Ascending aorta (tissue), 2 donors: ENCODE measurements around the gene GOSR2. TPM values are rescaled to one million over a fixed set of nuclear protein-coding genes. Genes with fewer than 3 reads are reported as not detected.
A peak's percentile ranks its signal among the peaks of the same experiment; 100 is the strongest.

Experiments
- DNase-seq, 2 donors: peaks; one replicate each; pipeline ENCODE4 v3.0.0-alpha.2; 2019; ENCODE audit warnings: low spot score in 2 of 2
- H3K27ac ChIP-seq, 2 donors: fragments of 200-600 bp; sonication (generic); one replicate each; pipeline ENCODE4 v1.5.1; 2016 to 2017; ENCODE audit warnings: mild to moderate bottlenecking in 1 of 2
- H3K27me3 ChIP-seq: fragments of 200-600 bp; sonication (generic); one replicate; pipeline ENCODE4 v1.5.1; 2017
- H3K36me3 ChIP-seq, 2 donors: fragments of 200-600 bp; sonication (generic); one replicate each; pipeline ENCODE4 v1.5.1; 2016
- H3K4me1 ChIP-seq, 2 donors: fragments of 200-600 bp; sonication (generic); one replicate each; pipeline ENCODE4 v1.5.1; 2016 to 2017; ENCODE audit warnings: mild to moderate bottlenecking in 1 of 2
- H3K4me3 ChIP-seq, 2 donors: fragments of 200-600 bp; sonication (generic); one replicate each; pipeline ENCODE4 v1.5.1; 2016 to 2017; ENCODE audit warnings: mild to moderate bottlenecking in 1 of 2
- H3K9me3 ChIP-seq, 2 donors: fragments of 200-600 bp; sonication (generic); one replicate each; pipeline ENCODE4 v1.5.1; 2016
- CTCF ChIP-seq, 3 experiments: fragments of 200-600 bp in 2 of 3; fragments of 450-650 bp in 1 of 3; sonication (generic) in 2 of 3; IDR thresholded peaks; one replicate each; pipeline ENCODE4 v1.5.1; 2016 to 2019; ENCODE audit warnings: antibody characterized with exemption in 3 of 3, mild to moderate bottlenecking in 1 of 3, moderate library complexity in 1 of 3
- intact Hi-C: fragments of 100-400 bp; cut with DNase I; formaldehyde crosslinking; loops from one replicate; pipeline ENCODE4 v1.15.1; 2023
- total RNA-seq: library from RNA; depleted of rRNA; stranded (reverse); fragments of >200 nt; gene quantifications from one replicate; pipeline ENCODE4 v1.1.0, GENCODE V29; 2016

Gene GOSR2
- 36.4 TPM for total RNA-seq

GRCh38 chr17:46922804-46923635 is at the start of gene GOSR2:
Gene GOSR2, plus strand, starts transcription at chr17:46923160. Its CDS starts 33 bp downstream, at chr17:46923193.
- Histone ChIP-seq H3K27ac (peak within 1 kb of the TSS; percentile 81 to 97), H3K27me3 (no peaks in the 10 kb centered on the region), H3K4me3 (peak within 1 kb of the TSS; percentile 71 to 85), H3K9me3 (no peaks in the 10 kb centered on the region), H3K36me3 (no peaks in the 10 kb centered on the region), H3K4me1 (peaks cover 0 to 12% of the 10 kb centered on the region in 2 donors)
- intact Hi-C loops: no loop called here
- peak; percentile 38 to 90 for DNase-seq
- no peak for TF ChIP-seq CTCF (IDR thresholded peaks at IDR 0.05)

- DNase-seq: no peak
- H3K9me3 ChIP-seq: no peaks in the 10 kb centered on the region
- intact Hi-C loops: no loop called here
- H3K4me1 ChIP-seq: no peaks in the 10 kb centered on the region
- H3K27me3 ChIP-seq: no peaks in the 10 kb centered on the region
- no peaks in the 10 kb centered on the region for H3K36me3 ChIP-seq
- no peak for TF ChIP-seq CTCF (IDR thresholded peaks at IDR 0.05)
- no peak overlapping the region for H3K27ac ChIP-seq
- H3K4me3 ChIP-seq: no peak overlapping the region
Observed at GRCh38 chr17:46873941-46874645, 48.9 kb upstream of the GOSR2 start.

DNA sequence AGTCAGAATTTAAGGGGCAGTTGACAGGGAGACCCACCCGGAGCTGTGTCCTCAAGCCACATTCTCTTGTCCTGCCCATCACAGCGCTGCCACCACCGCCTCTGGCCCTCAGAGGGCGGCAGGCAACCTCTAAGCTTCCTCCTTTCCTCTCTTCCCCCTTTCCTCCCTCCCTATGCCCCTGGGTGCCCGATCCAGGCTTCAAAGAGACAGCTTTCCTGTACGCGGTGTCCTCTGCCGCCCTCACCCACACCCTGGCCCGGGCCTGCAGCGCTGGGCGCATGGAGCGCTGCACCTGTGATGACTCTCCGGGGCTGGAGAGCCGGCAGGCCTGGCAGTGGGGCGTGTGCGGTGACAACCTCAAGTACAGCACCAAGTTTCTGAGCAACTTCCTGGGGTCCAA is 48.1 kb upstream of the GOSR2 start:
- Histone ChIP-seq H3K9me3 (no peaks in the 10 kb centered on the region), H3K27me3 (no peaks in the 10 kb centered on the region), H3K36me3 (no peaks in the 10 kb centered on the region), H3K27ac (no peak overlapping the region), H3K4me1 (no peaks in the 10 kb centered on the region), H3K4me3 (no peak overlapping the region)
- intact Hi-C loops: no loop called here
- DNase-seq: no peak
- no peak for TF ChIP-seq CTCF (IDR thresholded peaks at IDR 0.05)

DNA sequence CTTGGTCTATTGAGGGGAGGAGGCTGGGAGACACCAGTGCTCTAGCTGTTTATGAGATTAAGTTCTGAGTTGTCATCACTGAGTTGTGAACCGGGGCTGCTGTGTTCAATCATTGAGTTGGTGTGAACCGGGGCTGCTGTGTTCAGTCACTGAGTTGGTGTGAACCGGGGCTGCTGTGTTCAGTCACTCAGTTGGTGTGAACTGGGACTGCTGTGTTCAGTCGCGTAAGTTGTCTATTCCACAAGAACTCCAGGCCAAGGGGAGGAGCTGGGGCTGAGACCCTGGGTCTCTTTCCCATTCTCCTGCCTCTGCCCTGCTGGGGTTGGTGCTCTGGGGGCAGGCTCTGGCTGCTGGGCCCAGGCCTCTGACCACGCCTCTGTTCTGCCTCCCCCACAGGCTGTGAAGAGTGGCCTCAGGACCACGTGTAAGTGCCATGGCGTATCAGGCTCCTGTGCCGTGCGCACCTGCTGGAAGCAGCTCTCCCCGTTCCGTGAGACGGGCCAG is 47.1 kb upstream of the GOSR2 start:
- Histone ChIP-seq H3K27me3 (no peaks in the 10 kb centered on the region), H3K9me3 (no peaks in the 10 kb centered on the region), H3K4me1 (no peaks in the 10 kb centered on the region), H3K27ac (no peak overlapping the region), H3K4me3 (no peak overlapping the region), H3K36me3 (no peaks in the 10 kb centered on the region)
- no peak for TF ChIP-seq CTCF (IDR thresholded peaks at IDR 0.05)
- no peak for DNase-seq
- intact Hi-C loops: no loop called here

GRCh38 chr17:46876353-46876887 is 46.5 kb upstream of the GOSR2 start:
- Histone ChIP-seq H3K9me3 (no peaks in the 10 kb centered on the region), H3K36me3 (no peaks in the 10 kb centered on the region), H3K4me3 (no peak overlapping the region), H3K27ac (no peak overlapping the region), H3K4me1 (no peaks in the 10 kb centered on the region), H3K27me3 (no peaks in the 10 kb centered on the region)
- intact Hi-C loops: no loop called here
- no peak for TF ChIP-seq CTCF (IDR thresholded peaks at IDR 0.05)
- DNase-seq: no peak
